GM03348 (cell line): ENCODE data around the gene PPP1R9B.

Source experiments
- DNase-seq: peaks from one replicate; pipeline ENCODE4 v3.0.0; 2012; ENCODE audit warnings: low spot score

PPP1R9B gene

GRCh38 chr17:50139950-50140885 is 10.3 kb downstream of the PPP1R9B start:
- DNase-seq = peak; percentile 93

- DNase-seq = no peak
Measured at GRCh38 chr17:50139185-50139783, 11.2 kb downstream of the PPP1R9B start.

DNA sequence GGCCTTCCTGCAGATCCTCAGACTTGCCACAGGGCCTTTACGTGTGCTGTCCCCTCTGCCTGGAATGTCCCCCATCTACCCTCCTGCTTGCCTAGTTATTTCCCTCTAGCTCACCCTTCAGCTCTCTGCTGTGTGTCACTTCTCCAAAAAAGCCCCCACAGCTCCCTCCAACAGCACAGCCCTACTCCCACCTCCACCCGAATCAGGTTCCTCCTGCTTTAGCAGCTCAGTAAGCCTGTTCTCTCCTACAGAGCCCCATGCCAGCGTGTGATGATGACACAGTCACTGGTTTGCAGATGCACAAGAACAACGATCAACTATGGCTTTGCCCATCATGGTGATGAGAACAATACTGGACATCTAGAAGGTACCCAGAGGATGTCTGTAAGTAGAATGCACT is 13.4 kb downstream of the PPP1R9B start:
- DNase-seq = no peak

- DNase-seq = no peak
Measured at GRCh38 chr17:50136096-50136687, 14.3 kb downstream of the PPP1R9B start.

DNA sequence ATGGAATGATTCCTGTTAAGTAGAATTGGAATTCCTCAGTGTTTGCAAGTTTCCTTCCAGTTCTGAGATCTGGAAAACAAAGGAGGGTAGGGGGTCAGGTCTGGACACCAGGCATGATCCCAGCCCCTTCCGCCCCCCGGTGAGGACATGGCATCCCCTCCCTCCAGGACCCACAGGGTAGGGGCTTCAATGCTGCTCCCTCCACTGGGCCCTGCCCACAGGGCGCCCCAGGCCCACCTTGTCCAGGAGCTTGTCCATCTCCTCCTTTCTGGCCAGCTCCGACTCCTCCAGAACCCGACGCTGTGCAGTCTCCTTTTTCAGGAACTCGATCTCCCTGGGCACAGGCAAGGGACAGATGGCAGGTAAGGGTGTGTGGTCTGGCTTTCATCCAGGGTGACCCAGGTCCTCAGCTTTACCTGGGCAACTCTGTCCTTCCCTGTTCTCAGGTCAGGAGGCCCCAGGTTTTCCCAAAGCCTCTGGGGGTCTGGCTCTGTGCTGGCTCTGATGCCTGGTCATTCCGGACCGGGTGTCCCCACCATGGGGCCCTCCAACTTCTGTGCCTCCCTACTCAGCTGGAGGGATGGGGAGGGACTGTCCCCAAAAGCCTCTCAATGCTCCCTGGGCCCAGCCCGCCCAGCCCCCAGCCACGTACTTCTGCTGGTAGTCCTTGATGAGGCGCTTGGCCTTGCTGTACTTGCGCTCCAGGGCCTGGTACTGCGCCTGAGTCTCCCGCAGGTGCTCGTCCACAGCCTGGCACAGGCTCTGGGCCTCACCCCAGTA is 15.0 kb downstream of the PPP1R9B start:
- no peak for DNase-seq

GRCh38 chr17:50134206-50135110 is 16.0 kb downstream of the PPP1R9B start:
- DNase-seq = peak; percentile 64

DNA sequence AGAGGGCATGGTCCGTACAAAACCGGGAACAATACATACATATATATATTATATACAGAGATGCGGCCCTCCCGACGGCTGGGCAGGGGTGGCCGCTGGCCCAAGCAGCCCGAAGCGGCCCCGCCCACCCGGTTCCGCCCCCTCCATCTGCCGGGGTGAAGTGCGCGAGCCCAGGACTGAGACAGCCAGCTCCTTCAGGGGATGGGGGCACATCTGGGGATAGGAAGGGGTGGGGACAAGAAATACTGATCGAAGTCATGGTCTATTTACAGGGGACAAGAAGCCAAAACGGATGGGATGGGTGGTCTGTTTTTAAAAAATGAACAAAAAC is 16.7 kb downstream of the PPP1R9B start:
- peak; percentile 70 for DNase-seq

GRCh38 chr17:50133028-50133768 is 17.3 kb downstream of the PPP1R9B start:
- peak; percentile 78 for DNase-seq

DNA sequence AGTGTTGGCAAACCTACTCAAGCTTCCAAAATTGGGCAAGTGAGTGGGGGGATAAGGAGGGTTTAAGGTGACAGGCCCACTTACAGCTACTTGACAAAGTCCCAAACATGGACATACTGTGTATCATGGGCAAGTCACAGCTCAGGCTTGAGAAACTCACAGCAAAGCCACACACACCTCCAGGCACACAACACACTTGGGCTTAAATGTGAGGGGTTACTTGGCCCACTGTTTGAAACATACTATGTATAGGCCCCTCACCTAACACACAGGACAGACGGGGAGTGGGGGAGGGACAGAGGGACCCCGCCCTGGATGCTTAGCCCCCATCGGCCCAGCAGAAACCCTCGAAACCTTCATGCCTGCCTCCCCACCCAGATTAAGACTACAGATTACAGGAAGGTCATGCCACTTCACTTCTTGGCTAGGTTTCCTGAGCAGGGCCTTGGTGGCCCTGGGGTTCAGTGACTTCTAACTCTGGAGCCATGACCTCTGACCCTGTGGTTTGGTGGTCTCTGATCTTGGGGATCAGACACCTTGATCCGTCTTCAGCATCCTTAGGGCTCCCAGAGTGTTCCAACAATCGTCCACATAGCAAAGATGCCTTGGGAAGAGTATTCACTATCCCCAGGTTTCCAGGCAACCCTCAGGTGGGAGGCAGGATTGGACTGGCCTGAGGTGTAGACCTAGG is 18.2 kb downstream of the PPP1R9B start:
- DNase-seq = no peak

DNA sequence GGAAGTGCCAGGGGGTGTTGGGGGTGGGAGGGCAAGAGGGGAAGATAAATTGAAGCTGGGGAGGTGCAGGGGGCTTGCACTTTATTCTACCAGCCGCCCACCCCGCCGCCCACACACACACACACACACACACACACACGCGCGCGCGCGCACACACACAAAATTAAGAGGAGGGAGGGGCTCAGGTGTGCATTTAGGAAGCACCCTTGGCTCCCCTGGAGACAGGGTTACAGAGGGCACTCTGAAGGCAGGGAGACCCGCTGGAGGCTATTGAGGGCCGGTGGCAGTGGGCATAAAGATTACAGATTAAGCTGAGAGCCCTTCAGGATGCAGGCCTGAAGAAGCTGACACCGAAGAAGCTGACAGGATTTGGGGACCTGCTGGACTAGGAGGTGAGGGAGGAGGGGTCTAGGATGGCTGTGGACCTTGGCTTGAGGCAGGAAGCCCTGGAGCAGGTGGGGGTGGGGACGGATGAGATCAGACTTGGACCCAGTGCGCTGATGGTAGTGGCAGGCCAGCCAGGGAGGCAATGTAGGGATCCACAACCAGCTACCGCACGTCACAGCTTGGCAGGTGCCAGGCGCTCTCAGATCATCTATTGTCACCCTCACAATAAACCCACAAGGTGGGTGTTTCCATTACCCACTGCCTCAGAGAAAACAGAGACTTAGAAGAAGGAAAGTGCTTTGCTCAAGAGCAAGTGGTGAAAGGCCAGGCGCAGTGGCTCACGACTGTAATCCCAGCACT is 19.7 kb downstream of the PPP1R9B start:
- DNase-seq = no peak

- peak; percentile 87 for DNase-seq
Measured at GRCh38 chr17:50129728-50130558, 20.5 kb downstream of the PPP1R9B start, which contains the start of gene SAMD14. Gene SAMD14, minus strand, starts transcription at chr17:50130160. Its CDS starts 5,201 bp downstream, at chr17:50124959.

- DNase-seq = no peak
Measured at GRCh38 chr17:50129353-50129727, 21.1 kb downstream of the PPP1R9B start.

DNA sequence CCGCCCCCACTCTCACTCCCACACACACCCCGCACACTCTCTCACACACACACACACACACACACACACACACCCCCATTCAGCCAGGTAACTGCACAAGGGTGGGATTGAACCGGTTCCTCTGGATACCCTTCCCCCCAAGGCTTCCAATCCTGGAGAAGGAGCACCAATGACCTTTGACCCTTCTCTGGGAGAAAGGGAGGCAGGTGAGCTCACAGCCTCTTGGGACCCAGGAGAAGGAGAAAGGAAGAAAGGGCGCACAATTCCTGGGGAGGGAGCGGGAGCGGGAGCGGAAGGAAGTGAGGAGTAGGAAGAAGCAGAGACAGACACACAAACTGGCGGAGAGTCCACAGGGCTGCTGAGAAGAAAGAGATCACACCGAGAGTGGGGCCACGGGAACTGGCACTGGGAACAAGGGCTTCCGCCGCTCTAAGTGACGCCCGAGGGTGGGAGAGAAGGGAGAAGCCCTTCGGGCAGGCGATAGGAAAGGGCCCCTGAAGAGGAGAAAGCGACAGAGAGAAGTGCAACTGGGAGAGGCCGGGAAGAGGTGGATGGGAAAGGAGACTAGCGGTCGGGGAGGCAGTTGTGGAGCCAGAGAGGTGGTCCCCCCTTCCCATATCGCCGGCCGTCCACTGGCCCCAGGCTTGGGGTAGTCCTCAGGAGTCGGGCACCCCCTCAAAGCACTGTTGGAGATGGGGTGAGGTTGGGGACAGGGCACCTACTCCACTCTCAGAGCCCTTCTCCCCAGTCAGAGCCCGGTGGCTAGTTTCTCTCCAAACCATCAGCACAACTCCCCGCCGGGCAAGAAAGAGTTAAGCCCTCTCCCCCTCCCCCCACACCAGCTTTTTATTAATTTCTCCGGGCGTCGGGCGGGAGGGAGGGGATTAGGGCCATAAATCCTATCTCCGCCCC is 21.8 kb downstream of the PPP1R9B start:
- DNase-seq = no peak

DNA sequence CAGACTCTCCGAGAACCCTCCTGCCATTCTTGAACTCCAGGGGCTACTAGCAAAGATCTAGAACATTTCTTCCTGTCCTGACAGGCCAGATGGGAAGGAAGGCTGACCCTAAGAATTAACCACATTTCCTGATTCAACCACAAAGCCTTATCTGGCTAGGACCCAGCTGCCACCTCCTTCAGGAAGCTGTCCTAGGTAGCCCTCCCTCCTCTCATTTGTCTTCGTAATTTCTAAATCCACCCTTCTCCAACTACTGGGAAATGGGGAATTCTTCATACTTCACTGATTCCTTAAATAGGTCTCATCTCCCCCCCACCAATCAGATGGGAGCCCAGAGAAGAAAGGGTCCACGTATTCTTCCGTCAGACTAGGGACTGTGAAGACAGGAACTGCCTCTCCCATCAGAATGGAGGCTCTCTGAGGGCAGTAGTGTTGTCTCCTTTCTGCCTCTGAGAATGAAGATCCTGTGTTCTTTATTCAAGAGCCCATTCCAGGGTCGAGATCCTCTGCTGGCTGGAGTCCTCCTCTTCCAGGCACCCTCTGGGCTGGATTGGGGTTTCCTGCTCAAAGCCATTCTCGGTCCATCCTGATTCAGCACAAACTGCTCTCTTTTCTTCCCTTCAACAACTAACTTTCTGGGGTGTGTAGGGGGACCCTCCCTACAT is 22.6 kb downstream of the PPP1R9B start:
- no peak for DNase-seq

DNA sequence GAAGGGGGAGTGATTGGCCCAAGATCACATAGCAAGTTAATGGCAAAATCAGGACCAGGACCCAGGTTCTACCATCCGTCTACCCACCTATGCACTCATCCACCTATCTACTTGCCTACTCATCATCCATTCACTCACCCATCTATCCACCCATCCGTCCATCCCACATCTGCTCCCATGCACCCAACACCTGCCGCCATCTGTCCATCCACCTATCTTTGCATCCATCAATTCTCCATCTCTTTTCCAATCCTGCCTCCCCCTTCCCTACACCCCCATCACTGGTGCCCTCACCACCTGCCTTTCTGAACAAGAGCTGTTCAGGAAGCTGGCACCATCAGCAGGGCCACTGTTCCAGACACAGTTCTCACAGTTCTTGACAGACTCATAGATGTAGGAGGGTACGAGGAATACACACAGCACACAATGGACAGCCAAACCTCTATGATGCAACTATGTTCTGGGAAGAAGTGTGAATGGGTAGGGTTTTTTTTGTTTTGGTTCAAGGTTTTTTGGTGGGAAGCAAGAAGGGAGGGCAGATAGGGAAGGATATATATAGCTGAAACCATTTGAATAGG is 25.0 kb downstream of the PPP1R9B start:
- no peak for DNase-seq

GRCh38 chr17:50123649-50124349 is 26.7 kb downstream of the PPP1R9B start:
- peak; percentile 61 for DNase-seq
